Measurements from ENCODE around the gene SNTG2. TPM values are rescaled to one million over a fixed set of nuclear protein-coding genes. Genes with fewer than 3 reads are reported as not detected.

SNTG2 gene
- total RNA-seq, 5 donors from 2014 or later (not counting 1 experiment from before 2014, with no cell fraction given): 0.86 to 4.8 (median 2.7) TPM

GRCh38 chr2:1156531-1156930 is 205.9 kb downstream of the SNTG2 start:
- Histone ChIP-seq H3K9me3 (no peaks in the 10 kb centered on the region), H3K27ac (ENCODE audit: low read length) (no peak overlapping the region), H3K4me1 (ENCODE audit: control insufficient read depth in 1 of 2, extremely low read depth in 1 of 2, insufficient read depth in 2 of 2, low read length in 2 of 2) (peaks cover 3 to 4% of the 10 kb centered on the region in 2 experiments), H3K4me3 (ENCODE audit: control insufficient read depth in 1 of 2, extremely low read depth in 1 of 2, low read length in 1 of 2) (no peak overlapping the region), H3K36me3 (ENCODE audit: control insufficient read depth in 2 of 2, extremely low read depth in 1 of 2, insufficient read depth in 1 of 2, low read length in 1 of 2) (no peaks in the 10 kb centered on the region), H3K27me3 (replicated peaks in 1 of 2; ENCODE audit: control insufficient read depth in 2 of 2, extremely low read depth in 1 of 2, insufficient read depth in 2 of 2, low read length in 1 of 2) (no peaks in the 10 kb centered on the region)
- DNase-seq (no peak), ATAC-seq (replicated peaks in 1 of 4) (no peak)
- no peak overlapping the region for H3K4me3 Mint-ChIP-seq
- peaks cover 5 to 8% (median 8%) of the 10 kb centered on the region in 3 donors for H3K4me1 Mint-ChIP-seq
- H3K36me3 Mint-ChIP-seq: no peaks in the 10 kb centered on the region
- no peak overlapping the region for H3K27ac Mint-ChIP-seq
- no peaks in the 10 kb centered on the region for H3K9me3 Mint-ChIP-seq
- 76% methylated on average over 12 of the region's 14 CpGs for WGBS (ENCODE audit: insufficient coverage)
- ChIA-PET CTCF (no interaction called here), POLR2A (no interaction called here)
- no peaks in the 10 kb centered on the region for H3K27me3 Mint-ChIP-seq

GRCh38 chr2:1157107-1157506 is 206.5 kb downstream of the SNTG2 start:
- H3K36me3 Mint-ChIP-seq: no peaks in the 10 kb centered on the region
- no peaks in the 10 kb centered on the region for H3K36me3 ChIP-seq (ENCODE audit: control insufficient read depth in 2 of 2, extremely low read depth in 1 of 2, insufficient read depth in 1 of 2, low read length in 1 of 2)
- no peak overlapping the region for H3K27ac Mint-ChIP-seq
- no peak overlapping the region for H3K4me3 Mint-ChIP-seq
- H3K4me1 Mint-ChIP-seq: peaks cover 6 to 10% (median 9%) of the 10 kb centered on the region in 3 donors
- H3K27me3 ChIP-seq (replicated peaks in 1 of 2; ENCODE audit: control insufficient read depth in 2 of 2, extremely low read depth in 1 of 2, insufficient read depth in 2 of 2, low read length in 1 of 2): no peaks in the 10 kb centered on the region
- H3K4me1 ChIP-seq (ENCODE audit: control insufficient read depth in 1 of 2, extremely low read depth in 1 of 2, insufficient read depth in 2 of 2, low read length in 2 of 2): peaks cover 5 to 7% of the 10 kb centered on the region in 2 experiments
- H3K27ac ChIP-seq (ENCODE audit: low read length): no peak overlapping the region
- H3K9me3 Mint-ChIP-seq: no peaks in the 10 kb centered on the region
- WGBS (ENCODE audit: insufficient coverage): 92% methylated on average over 13 of the region's 15 CpGs
- ChIA-PET CTCF (no interaction called here), POLR2A (no interaction called here)
- no peaks in the 10 kb centered on the region for H3K9me3 ChIP-seq
- DNase-seq (no peak), ATAC-seq (replicated peaks in 1 of 4) (no peak)
- no peak overlapping the region for H3K4me3 ChIP-seq (ENCODE audit: control insufficient read depth in 1 of 2, extremely low read depth in 1 of 2, low read length in 1 of 2)
- no peaks in the 10 kb centered on the region for H3K27me3 Mint-ChIP-seq

- 79% methylated on average over 7 of the region's 9 CpGs for WGBS (ENCODE audit: insufficient coverage)
- peaks cover 25 to 28% (median 27%) of the 10 kb centered on the region in 3 donors for H3K4me1 Mint-ChIP-seq
- CTCF ChIA-PET: no interaction called here
Measured at GRCh38 chr2:1159013-1159412, 208.4 kb downstream of the SNTG2 start.

GRCh38 chr2:1162246-1162645 is 211.6 kb downstream of the SNTG2 start:
- H3K27me3 Mint-ChIP-seq: no peaks in the 10 kb centered on the region
- peaks cover 36 to 42% (median 36%) of the 10 kb centered on the region in 3 donors for H3K4me1 Mint-ChIP-seq
- 93% methylated on average over 3 of the region's 8 CpGs for WGBS (ENCODE audit: insufficient coverage)
- no peak overlapping the region for H3K4me3 ChIP-seq (ENCODE audit: control insufficient read depth in 1 of 2, extremely low read depth in 1 of 2, low read length in 1 of 2)
- no peaks in the 10 kb centered on the region for H3K36me3 ChIP-seq (ENCODE audit: control insufficient read depth in 2 of 2, extremely low read depth in 1 of 2, insufficient read depth in 1 of 2, low read length in 1 of 2)
- peak overlapping the region; percentile 75 for H3K27ac ChIP-seq (ENCODE audit: low read length)
- POLR2A ChIA-PET: no interaction called here
- no peaks in the 10 kb centered on the region for H3K9me3 ChIP-seq
- DNase-seq (no peak), ATAC-seq (replicated peaks in 1 of 4) (no peak)
- H3K27me3 ChIP-seq (replicated peaks in 1 of 2; ENCODE audit: control insufficient read depth in 2 of 2, extremely low read depth in 1 of 2, insufficient read depth in 2 of 2, low read length in 1 of 2): no peaks in the 10 kb centered on the region
- H3K36me3 Mint-ChIP-seq: no peaks in the 10 kb centered on the region
- H3K27ac Mint-ChIP-seq: peak overlapping the region; percentile 97
- H3K4me3 Mint-ChIP-seq: peak overlapping the region in 1 of 3 donors; percentile 72
- H3K9me3 Mint-ChIP-seq: peaks cover 0 to 11% (median 7%) of the 10 kb centered on the region in 3 donors
- peaks cover 6 to 33% of the 10 kb centered on the region in 2 experiments for H3K4me1 ChIP-seq (ENCODE audit: control insufficient read depth in 1 of 2, extremely low read depth in 1 of 2, insufficient read depth in 2 of 2, low read length in 2 of 2)
- CTCF ChIA-PET: no interaction called here

More at GRCh38 chr2:1159013-1159412, 208.4 kb downstream of the SNTG2 start:
- Histone ChIP-seq H3K9me3 (no peaks in the 10 kb centered on the region), H3K27ac (ENCODE audit: low read length) (no peak overlapping the region), H3K4me3 (ENCODE audit: control insufficient read depth in 1 of 2, extremely low read depth in 1 of 2, low read length in 1 of 2) (no peak overlapping the region), H3K4me1 (ENCODE audit: control insufficient read depth in 1 of 2, extremely low read depth in 1 of 2, insufficient read depth in 2 of 2, low read length in 2 of 2) (peaks cover 6 to 25% of the 10 kb centered on the region in 2 experiments), H3K27me3 (replicated peaks in 1 of 2; ENCODE audit: control insufficient read depth in 2 of 2, extremely low read depth in 1 of 2, insufficient read depth in 2 of 2, low read length in 1 of 2) (no peaks in the 10 kb centered on the region), H3K36me3 (ENCODE audit: control insufficient read depth in 2 of 2, extremely low read depth in 1 of 2, insufficient read depth in 1 of 2, low read length in 1 of 2) (no peaks in the 10 kb centered on the region)
- ATAC-seq (replicated peaks in 1 of 4): no peak
- Mint-ChIP-seq H3K9me3 (peaks cover 0 to 11% (median 3%) of the 10 kb centered on the region in 3 donors), H3K36me3 (no peaks in the 10 kb centered on the region), H3K4me3 (no peak overlapping the region), H3K27me3 (no peaks in the 10 kb centered on the region), H3K27ac (no peak overlapping the region)
- POLR2A ChIA-PET: no interaction called here
- no peak for DNase-seq

GRCh38 chr2:1162768-1163584 is 212.3 kb downstream of the SNTG2 start:
- H3K27ac Mint-ChIP-seq: peak overlapping the region; percentile 97
- H3K36me3 Mint-ChIP-seq: no peaks in the 10 kb centered on the region
- ChIA-PET POLR2A (no interaction called here), CTCF (no interaction called here)
- peak; percentile 90 to 99 (median 94) for ATAC-seq (replicated peaks in 1 of 4)
- H3K9me3 ChIP-seq: no peaks in the 10 kb centered on the region
- H3K27me3 Mint-ChIP-seq: no peaks in the 10 kb centered on the region
- H3K4me1 Mint-ChIP-seq: peaks cover 36 to 42% (median 36%) of the 10 kb centered on the region in 3 donors
- H3K4me1 ChIP-seq (ENCODE audit: control insufficient read depth in 1 of 2, extremely low read depth in 1 of 2, insufficient read depth in 2 of 2, low read length in 2 of 2): peaks cover 6 to 33% of the 10 kb centered on the region in 2 experiments
- 11% methylated on average over 12 of the region's 12 CpGs for WGBS (ENCODE audit: insufficient coverage)
- H3K4me3 ChIP-seq (ENCODE audit: control insufficient read depth in 1 of 2, extremely low read depth in 1 of 2, low read length in 1 of 2): no peak overlapping the region
- peak overlapping the region; percentile 75 for H3K27ac ChIP-seq (ENCODE audit: low read length)
- H3K4me3 Mint-ChIP-seq: peak overlapping the region in 2 of 3 donors; percentile 32 to 72
- H3K36me3 ChIP-seq (ENCODE audit: control insufficient read depth in 2 of 2, extremely low read depth in 1 of 2, insufficient read depth in 1 of 2, low read length in 1 of 2): no peaks in the 10 kb centered on the region
- peak in 33 of 35 experiments; percentile 5 to 67 (median 34) for DNase-seq
- peaks cover 0 to 11% (median 7%) of the 10 kb centered on the region in 3 donors for H3K9me3 Mint-ChIP-seq
- no peaks in the 10 kb centered on the region for H3K27me3 ChIP-seq (replicated peaks in 1 of 2; ENCODE audit: control insufficient read depth in 2 of 2, extremely low read depth in 1 of 2, insufficient read depth in 2 of 2, low read length in 1 of 2)

- Mint-ChIP-seq H3K27me3 (no peaks in the 10 kb centered on the region), H3K4me1 (peaks cover 40 to 44% (median 41%) of the 10 kb centered on the region in 3 donors), H3K9me3 (peaks cover 0 to 11% (median 7%) of the 10 kb centered on the region in 3 donors), H3K4me3 (no peak overlapping the region), H3K27ac (peak overlapping the region; percentile 57 to 68), H3K36me3 (no peaks in the 10 kb centered on the region)
- Histone ChIP-seq H3K4me1 (ENCODE audit: control insufficient read depth in 1 of 2, extremely low read depth in 1 of 2, insufficient read depth in 2 of 2, low read length in 2 of 2) (peaks cover 6 to 34% of the 10 kb centered on the region in 2 experiments), H3K9me3 (no peaks in the 10 kb centered on the region), H3K36me3 (ENCODE audit: control insufficient read depth in 2 of 2, extremely low read depth in 1 of 2, insufficient read depth in 1 of 2, low read length in 1 of 2) (no peaks in the 10 kb centered on the region), H3K27me3 (replicated peaks in 1 of 2; ENCODE audit: control insufficient read depth in 2 of 2, extremely low read depth in 1 of 2, insufficient read depth in 2 of 2, low read length in 1 of 2) (peaks cover 0 to 6% of the 10 kb centered on the region in 2 experiments), H3K27ac (ENCODE audit: low read length) (no peak overlapping the region), H3K4me3 (ENCODE audit: control insufficient read depth in 1 of 2, extremely low read depth in 1 of 2, low read length in 1 of 2) (no peak overlapping the region)
- WGBS (ENCODE audit: insufficient coverage): 42% methylated on average over 12 of the region's 14 CpGs
- CTCF ChIA-PET: no interaction called here
- no peak for DNase-seq
- POLR2A ChIA-PET: no interaction called here
- ATAC-seq (replicated peaks in 1 of 4): no peak
Measured at GRCh38 chr2:1166976-1167375, 216.3 kb downstream of the SNTG2 start.

All from T-cell (primary cell).